GM18498 (cell line): Measurements from ENCODE around the gene MBNL2.
"Not testable (repeated sequence)": the region's sequence is repeated elsewhere in the genome, so short reads cannot be mapped to it uniquely, and the experiment has no call there.

ENCODE experiments used
- ATAC-seq: cut with Tn5 transposase; IDR thresholded peaks from one replicate; pipeline ENCODE4 v1.9.1; 2021; ENCODE audit warnings: mild to moderate bottlenecking, moderate library complexity; ENCODE audit not compliant: unreplicated experiment

The MBNL2 gene

GRCh38 chr13:97341135-97341534 is 119.0 kb downstream of the MBNL2 start:
- no peak for ATAC-seq

GRCh38 chr13:97342136-97342535 is 120.0 kb downstream of the MBNL2 start:
- no peak for ATAC-seq

GRCh38 chr13:97342936-97343335 is 120.8 kb downstream of the MBNL2 start:
- no peak for ATAC-seq

- peak; percentile 76 for ATAC-seq
Measured at GRCh38 chr13:97344265-97345175, 122.4 kb downstream of the MBNL2 start.

GRCh38 chr13:97346097-97346496 is 124.0 kb downstream of the MBNL2 start:
- ATAC-seq, result no peak

GRCh38 chr13:97346561-97347254 is 124.6 kb downstream of the MBNL2 start:
- no peak for ATAC-seq

GRCh38 chr13:97347255-97347932 is 125.3 kb downstream of the MBNL2 start:
- no peak for ATAC-seq

- ATAC-seq, result no peak
Measured at GRCh38 chr13:97348569-97349100, 126.5 kb downstream of the MBNL2 start.

GRCh38 chr13:97352012-97352411 is 129.9 kb downstream of the MBNL2 start:
- not testable (repeated sequence) for ATAC-seq

GRCh38 chr13:97352815-97353214 is 130.7 kb downstream of the MBNL2 start:
- ATAC-seq, result no peak

- no peak for ATAC-seq
Measured at GRCh38 chr13:97353927-97354675, 132.0 kb downstream of the MBNL2 start.

GRCh38 chr13:97354808-97355207 is 132.7 kb downstream of the MBNL2 start:
- ATAC-seq, result no peak

GRCh38 chr13:97356592-97356991 is 134.5 kb downstream of the MBNL2 start:
- ATAC-seq, result no peak

- ATAC-seq, result peak; percentile 95
Measured at GRCh38 chr13:97359181-97360057, 137.3 kb downstream of the MBNL2 start.

- ATAC-seq, result no peak
Measured at GRCh38 chr13:97360610-97361009, 138.5 kb downstream of the MBNL2 start.

GRCh38 chr13:97364031-97364430 is 141.9 kb downstream of the MBNL2 start:
- no peak for ATAC-seq

- ATAC-seq, result no peak
Measured at GRCh38 chr13:97364827-97365226, 142.7 kb downstream of the MBNL2 start.

GRCh38 chr13:97366172-97366688 is 144.1 kb downstream of the MBNL2 start:
- ATAC-seq, result no peak
